Smooth muscle cell (in vitro differentiated cells): ENCODE data around the gene FBXW4. TPM values are rescaled to one million over a fixed set of nuclear protein-coding genes. Genes with fewer than 3 reads are reported as not detected.

Experiments
- DNase-seq: peaks from one replicate; lab custom pipeline; 2025; ENCODE audit not compliant: unreplicated experiment; lab: John Stamatoyannopoulos, UW
- H2AFZ ChIP-seq: fragments of 200-600 bp; sonication (generic); 2 replicates; pipeline ENCODE4 v1.6.0; 2016; ENCODE audit warnings: antibody characterized with exemption, low read depth, mild to moderate bottlenecking
- H3F3A ChIP-seq: fragments of 200-600 bp; sonication (generic); 2 replicates; pipeline ENCODE4 v1.6.0; 2017; ENCODE audit warnings: antibody characterized with exemption, low read depth
- H3K27ac ChIP-seq: fragments of 200-600 bp; sonication (generic); 2 replicates; pipeline ENCODE4 v1.5.1; 2016; ENCODE audit warnings: low read depth, mild to moderate bottlenecking
- H3K27me3 ChIP-seq: fragments of 200-600 bp; sonication (generic); 2 replicates; pipeline ENCODE4 v1.6.1; 2016; ENCODE audit warnings: low read depth, mild to moderate bottlenecking
- H3K36me3 ChIP-seq: fragments of 200-600 bp; sonication (generic); 2 replicates; pipeline ENCODE4 v1.5.1; 2016; ENCODE audit warnings: low read depth
- H3K4me1 ChIP-seq: fragments of 200-600 bp; sonication (generic); 2 replicates; pipeline ENCODE4 v1.5.1; 2016; ENCODE audit warnings: low read depth
- H3K4me2 ChIP-seq: fragments of 200-600 bp; sonication (generic); 2 replicates; pipeline ENCODE4 v1.6.0; 2016; ENCODE audit warnings: mild to moderate bottlenecking
- H3K4me3 ChIP-seq: fragments of 200-600 bp; sonication (generic); 2 replicates; pipeline ENCODE4 v1.5.1; 2016; ENCODE audit warnings: mild to moderate bottlenecking
- H3K79me2 ChIP-seq: fragments of 200-600 bp; sonication (generic); 2 replicates; pipeline ENCODE4 v1.6.0; 2016; ENCODE audit warnings: low read depth, mild to moderate bottlenecking
- H3K9ac ChIP-seq: fragments of 200-600 bp; sonication (generic); 2 replicates; pipeline ENCODE4 v1.6.0; 2016; ENCODE audit warnings: low read depth
- H3K9me3 ChIP-seq: fragments of 200-600 bp; sonication (generic); replicated peaks from 2 replicates; pipeline ENCODE4 v1.5.1; 2016; ENCODE audit warnings: low read depth
- H4K20me1 ChIP-seq: fragments of 200-600 bp; sonication (generic); 2 replicates; pipeline ENCODE4 v1.6.0; 2016; ENCODE audit warnings: low read depth
- WGBS: methylation state at CpG from one replicate; pipeline ENCODE4 v1.1.7; 2016; ENCODE audit warnings: low lambda C conversion rate; 5-methylcytosine and 5-hydroxymethylcytosine counted together
- polyA plus RNA-seq: library from polyadenylated mRNA; unstranded; fragments of >200 nt; fragmentation: Nextera tagmentation; extraction: Ambion mirVana; gene quantifications from 2 replicates; pipeline ENCODE4 v1.2.1, GENCODE V29; 2016
- total RNA-seq: library from RNA; depleted of rRNA; stranded (reverse); fragments of >200 nt; gene quantifications from 2 replicates; pipeline ENCODE4 v1.2.3, GENCODE V29; 2014
- TF ChIP-seq, protein P1 (sequence below): fragments of 200-600 bp; sonication (generic); IDR thresholded peaks from 2 replicates; pipeline ENCODE4 v1.5.1; 2017; ENCODE audit warnings: borderline replicate concordance, mild to moderate bottlenecking, antibody characterized with exemption; ENCODE audit not compliant: insufficient read depth, poor library complexity, severe bottlenecking

The FBXW4 gene
- total and polyA plus RNA-seq, 2 experiments from 2014 or later = 7.2 to 12.1 TPM

DNA sequence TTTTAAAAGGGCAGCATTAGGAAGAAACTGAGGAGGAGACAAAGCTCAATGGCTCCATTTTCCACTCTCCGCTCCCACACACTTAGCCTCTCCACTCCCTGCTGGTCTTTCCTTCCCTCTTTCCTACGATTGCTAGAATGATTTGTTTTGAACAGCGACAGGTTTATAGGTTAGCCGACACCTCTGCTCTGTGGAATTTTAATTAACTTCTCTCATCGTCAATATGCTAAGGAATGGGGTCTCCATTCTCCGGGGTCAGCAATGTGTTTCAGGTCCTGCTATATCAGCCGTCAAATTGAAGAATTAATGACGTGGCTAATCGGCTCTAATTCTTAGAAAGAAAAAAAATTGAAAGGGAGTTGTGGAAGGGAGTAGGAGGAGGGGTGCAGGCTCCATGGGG is 28.9 kb downstream of the FBXW4 start:
- H3K27ac ChIP-seq = no peak overlapping the region
- peaks cover 13% of the 10 kb centered on the region for H3K4me1 ChIP-seq
- H4K20me1 ChIP-seq = peaks cover 35% of the 10 kb centered on the region
- WGBS = 91% methylated on average over 9 of the region's 9 CpGs
- H3K79me2 ChIP-seq = no peaks in the 10 kb centered on the region
- no peak overlapping the region for H3K4me3 ChIP-seq
- no peak overlapping the region for H2AFZ ChIP-seq
- H3F3A ChIP-seq = no peaks in the 10 kb centered on the region
- no peaks in the 10 kb centered on the region for H3K36me3 ChIP-seq
- H3K4me2 ChIP-seq = no peak overlapping the region
- H3K9me3 ChIP-seq = no peaks in the 10 kb centered on the region
- H3K27me3 ChIP-seq = no peaks in the 10 kb centered on the region
- H3K9ac ChIP-seq = no peak overlapping the region
- TF ChIP-seq, protein P1, sequence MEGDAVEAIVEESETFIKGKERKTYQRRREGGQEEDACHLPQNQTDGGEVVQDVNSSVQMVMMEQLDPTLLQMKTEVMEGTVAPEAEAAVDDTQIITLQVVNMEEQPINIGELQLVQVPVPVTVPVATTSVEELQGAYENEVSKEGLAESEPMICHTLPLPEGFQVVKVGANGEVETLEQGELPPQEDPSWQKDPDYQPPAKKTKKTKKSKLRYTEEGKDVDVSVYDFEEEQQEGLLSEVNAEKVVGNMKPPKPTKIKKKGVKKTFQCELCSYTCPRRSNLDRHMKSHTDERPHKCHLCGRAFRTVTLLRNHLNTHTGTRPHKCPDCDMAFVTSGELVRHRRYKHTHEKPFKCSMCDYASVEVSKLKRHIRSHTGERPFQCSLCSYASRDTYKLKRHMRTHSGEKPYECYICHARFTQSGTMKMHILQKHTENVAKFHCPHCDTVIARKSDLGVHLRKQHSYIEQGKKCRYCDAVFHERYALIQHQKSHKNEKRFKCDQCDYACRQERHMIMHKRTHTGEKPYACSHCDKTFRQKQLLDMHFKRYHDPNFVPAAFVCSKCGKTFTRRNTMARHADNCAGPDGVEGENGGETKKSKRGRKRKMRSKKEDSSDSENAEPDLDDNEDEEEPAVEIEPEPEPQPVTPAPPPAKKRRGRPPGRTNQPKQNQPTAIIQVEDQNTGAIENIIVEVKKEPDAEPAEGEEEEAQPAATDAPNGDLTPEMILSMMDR = no peak
- no peak for DNase-seq

DNA sequence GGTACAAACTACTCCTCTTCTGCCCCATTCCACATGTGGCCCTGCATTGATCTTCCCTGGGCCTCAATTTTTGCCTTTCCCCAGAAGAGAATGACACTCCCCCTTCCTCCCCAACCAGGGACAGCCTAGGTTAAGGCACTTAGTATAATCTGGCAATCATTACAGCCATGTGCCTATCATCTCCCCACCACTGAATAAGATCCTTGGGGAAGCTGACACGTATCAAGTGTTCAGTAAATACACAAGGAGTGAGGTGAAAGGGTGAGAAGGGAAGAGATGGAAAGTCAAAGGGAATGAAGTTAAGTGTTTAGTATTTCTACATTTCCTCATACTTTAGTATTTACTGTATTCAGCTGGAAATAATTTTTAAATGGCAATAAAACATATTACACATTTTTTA is 31.9 kb downstream of the FBXW4 start:
- WGBS = 94% methylated on average over 1 of the region's 1 CpG
- Histone ChIP-seq H3K9me3 (no peaks in the 10 kb centered on the region), H3K36me3 (no peaks in the 10 kb centered on the region), H3K27me3 (no peaks in the 10 kb centered on the region), H3K9ac (no peak overlapping the region), H3K4me2 (no peak overlapping the region), H3K79me2 (no peaks in the 10 kb centered on the region), H3K4me1 (peaks cover 3% of the 10 kb centered on the region), H2AFZ (no peak overlapping the region), H4K20me1 (peaks cover 35% of the 10 kb centered on the region), H3F3A (no peaks in the 10 kb centered on the region), H3K4me3 (no peak overlapping the region), H3K27ac (no peak overlapping the region)
- no peak for DNase-seq
- TF ChIP-seq, protein P1 = no peak

DNA sequence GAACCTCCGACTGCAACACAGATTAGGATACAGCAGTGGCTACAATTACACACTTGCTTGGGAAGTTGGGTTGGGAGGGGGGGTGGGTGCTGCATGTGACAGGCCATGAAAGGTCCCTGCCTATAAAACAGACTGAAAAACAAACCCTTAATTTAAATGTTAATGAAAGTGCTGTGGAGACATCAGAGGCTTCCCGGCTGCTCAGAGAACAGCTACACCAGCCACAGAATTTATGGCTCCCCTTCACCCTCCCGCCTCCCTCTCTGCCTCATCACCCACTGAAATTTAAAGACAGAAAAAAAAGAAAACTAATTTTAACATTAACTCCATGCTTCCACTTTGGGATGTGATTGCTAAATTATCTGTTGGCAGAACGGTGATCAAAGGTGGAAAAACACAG is 34.7 kb downstream of the FBXW4 start:
- WGBS = 50% methylated on average over 4 of the region's 4 CpGs
- Histone ChIP-seq H3K79me2 (no peaks in the 10 kb centered on the region), H3K4me3 (no peak overlapping the region), H3F3A (no peaks in the 10 kb centered on the region), H3K27me3 (no peaks in the 10 kb centered on the region), H3K9me3 (no peaks in the 10 kb centered on the region), H3K27ac (no peak overlapping the region), H2AFZ (no peak overlapping the region), H3K4me1 (peaks cover 3% of the 10 kb centered on the region), H4K20me1 (peaks cover 35% of the 10 kb centered on the region), H3K9ac (no peak overlapping the region), H3K4me2 (no peak overlapping the region), H3K36me3 (peaks cover 4% of the 10 kb centered on the region)
- TF ChIP-seq, protein P1 = no peak
- DNase-seq = no peak

DNA sequence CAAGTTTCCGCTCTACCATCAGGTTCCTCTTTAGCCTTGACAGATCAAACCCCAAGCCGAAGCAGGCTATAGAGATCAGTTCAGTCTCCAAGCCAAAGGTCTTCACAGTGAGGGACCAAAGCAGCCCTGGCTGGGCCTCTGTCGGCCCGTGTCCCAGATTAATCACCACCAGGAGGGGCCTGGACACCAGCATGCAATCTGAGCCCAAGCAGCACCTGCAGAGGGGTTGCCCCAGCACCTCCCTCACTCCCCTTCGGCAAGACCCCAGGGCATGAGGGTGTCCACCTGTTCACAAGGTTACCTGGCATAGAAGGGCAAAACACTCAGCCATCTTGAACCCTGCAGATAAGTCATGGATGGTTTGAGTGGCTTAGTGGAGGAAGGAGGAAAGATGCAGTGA is 36.0 kb downstream of the FBXW4 start:
- TF ChIP-seq, protein P1 = no peak
- peaks cover 28% of the 10 kb centered on the region for H4K20me1 ChIP-seq
- WGBS = 87% methylated on average over 5 of the region's 5 CpGs
- peaks cover 4% of the 10 kb centered on the region for H3K36me3 ChIP-seq
- H3K27me3 ChIP-seq = no peaks in the 10 kb centered on the region
- no peaks in the 10 kb centered on the region for H3F3A ChIP-seq
- H3K4me2 ChIP-seq = no peak overlapping the region
- H3K9me3 ChIP-seq = no peaks in the 10 kb centered on the region
- no peak overlapping the region for H3K4me3 ChIP-seq
- peaks cover 3% of the 10 kb centered on the region for H3K4me1 ChIP-seq
- no peak overlapping the region for H3K9ac ChIP-seq
- DNase-seq = no peak
- H2AFZ ChIP-seq = no peak overlapping the region
- H3K27ac ChIP-seq = no peak overlapping the region
- H3K79me2 ChIP-seq = no peaks in the 10 kb centered on the region
